Dedifferentiated amniotic fluid mesenchymal stem cell (primary cell): ENCODE results near the gene TRIM47.
"Not testable (repeated sequence)": the region's sequence is repeated elsewhere in the genome, so short reads cannot be mapped to it uniquely, and the experiment has no call there.

Experiments used
- DNase-seq: peaks from one replicate; pipeline ENCODE4 v3.0.0-alpha.2; 2016; ENCODE audit errors: extremely low spot score

Gene TRIM47

DNA sequence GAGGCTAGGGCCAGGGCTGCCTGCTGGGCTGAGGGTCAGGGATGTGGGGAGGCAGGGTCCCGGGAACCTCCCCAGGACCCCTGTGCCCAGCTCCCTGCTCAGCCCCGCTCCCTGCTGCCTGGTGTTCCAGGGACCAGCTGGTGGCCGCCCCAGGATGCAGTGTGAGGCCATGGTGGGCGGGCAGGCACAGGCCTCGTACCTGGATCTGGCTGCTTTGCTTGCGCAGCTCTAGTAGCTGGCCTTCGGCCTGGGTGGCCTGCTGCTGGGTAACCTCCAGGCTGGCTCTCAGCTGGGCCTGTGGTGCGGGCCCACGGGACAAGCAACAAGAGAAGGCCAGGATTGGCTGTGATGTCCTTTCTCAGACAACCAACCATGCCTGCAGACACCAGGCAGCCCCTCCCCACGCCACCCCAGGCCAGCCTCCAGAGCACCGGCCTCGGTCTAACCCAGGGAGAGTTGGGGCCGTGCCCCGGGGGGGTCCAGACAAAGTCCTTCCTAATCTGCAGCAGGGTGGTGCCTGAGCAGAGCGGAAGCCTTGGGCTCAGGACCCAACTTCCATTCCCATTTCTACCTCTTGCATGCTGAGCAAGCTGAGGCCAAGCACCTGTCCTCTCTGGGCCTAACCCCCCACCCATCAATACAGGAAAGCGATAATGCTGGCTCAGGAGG is 14.3 kb upstream of the TRIM47 start:
- DNase-seq = no peak

DNA sequence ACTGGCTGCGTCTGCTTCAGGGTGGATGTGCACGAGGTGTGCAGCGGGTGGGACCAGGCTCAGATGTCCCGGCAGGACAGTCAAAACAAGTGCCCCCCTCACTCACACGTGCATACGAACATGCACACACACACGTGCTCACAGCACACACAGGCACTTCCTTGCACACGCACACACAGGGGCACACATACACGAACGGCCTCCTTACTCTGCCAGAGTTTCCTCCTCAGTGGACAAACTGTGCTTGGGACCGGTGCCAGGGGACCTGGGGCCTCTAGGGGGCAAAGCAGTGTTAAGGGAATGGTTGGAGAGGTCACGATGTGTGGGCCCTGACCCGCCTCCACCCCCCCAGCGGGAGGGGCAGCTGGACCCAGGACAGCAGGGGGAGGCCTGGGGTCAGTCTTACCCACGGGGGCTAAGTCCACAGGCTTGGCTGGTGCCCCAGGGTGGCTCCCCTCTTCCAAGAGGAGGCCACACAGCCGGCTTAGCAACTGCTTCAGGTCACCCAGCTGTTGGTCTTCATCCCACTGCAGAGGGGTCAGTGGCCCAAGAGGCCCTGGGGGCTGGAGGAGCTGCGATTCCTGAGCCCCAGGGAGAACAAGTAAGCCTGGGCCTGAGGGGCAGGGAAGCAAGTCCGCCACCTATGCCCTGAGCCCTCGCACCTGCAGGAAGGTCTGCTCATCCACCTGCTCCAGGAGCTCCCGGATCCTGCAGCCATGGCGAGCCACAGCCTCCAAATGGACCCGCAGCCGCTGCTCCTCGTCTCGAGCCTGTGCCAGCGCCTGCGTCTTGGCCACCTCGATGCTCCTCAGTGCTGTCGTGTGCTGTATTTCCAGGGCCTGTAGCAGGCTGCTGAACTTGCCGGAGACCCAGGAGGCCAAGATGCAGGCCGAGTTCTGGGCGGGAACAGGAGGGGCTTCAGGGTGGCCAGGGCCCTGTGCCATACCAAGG is 13.5 kb upstream of the TRIM47 start:
- DNase-seq = no peak

DNA sequence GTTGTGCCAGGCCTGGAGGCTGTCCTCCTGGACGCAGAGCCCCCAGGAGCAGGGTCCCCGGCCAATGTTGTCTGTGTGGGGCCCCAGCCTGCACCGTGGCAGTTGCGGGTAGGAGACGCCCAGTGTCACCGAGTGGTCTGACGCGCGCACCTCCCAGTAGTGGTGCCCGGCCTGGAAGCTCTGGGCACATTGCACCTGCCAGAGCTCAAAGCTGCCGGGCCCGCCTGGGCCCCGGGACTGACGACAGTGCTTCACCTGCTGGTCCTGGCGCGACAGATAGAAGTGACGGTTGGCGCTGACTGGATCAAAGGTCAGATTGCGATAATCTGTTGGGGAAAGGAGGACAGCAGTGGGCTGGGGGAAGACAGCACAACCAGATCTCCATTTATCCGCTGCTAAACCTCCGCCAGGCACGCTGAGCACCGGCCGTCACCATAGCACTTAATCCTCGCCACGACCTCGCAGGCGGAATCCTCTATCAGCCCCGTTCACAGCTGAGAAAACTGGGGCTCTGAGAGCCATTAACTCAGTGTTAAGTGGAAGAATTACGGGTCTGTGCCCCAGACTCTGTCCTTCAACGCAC is 12.7 kb upstream of the TRIM47 start:
- DNase-seq = no peak

DNA sequence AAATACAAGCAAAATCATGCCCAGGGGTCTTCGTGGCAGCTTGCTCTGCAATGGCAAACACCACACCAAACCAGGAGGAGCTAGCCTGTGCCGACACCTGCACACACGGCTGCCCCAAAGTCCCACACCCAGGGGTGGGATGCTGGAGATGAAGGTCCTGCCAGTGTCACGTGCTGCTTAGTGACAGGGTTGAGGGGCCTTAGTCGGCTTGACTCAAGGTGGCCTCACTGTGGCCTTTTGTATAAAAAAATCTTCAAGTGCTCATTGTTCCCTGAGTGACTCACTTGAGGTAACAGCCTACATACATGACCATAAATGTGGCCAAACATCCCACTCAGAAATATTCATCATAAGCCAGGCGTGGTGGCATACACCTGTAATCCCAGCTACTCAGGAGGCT is 11.1 kb upstream of the TRIM47 start:
- DNase-seq = no peak

GRCh38 chr17:75888484-75888883 is 10.1 kb upstream of the TRIM47 start:
- no peak for DNase-seq

- not testable (repeated sequence) for DNase-seq
Observed at GRCh38 chr17:75885860-75886259, 7.5 kb upstream of the TRIM47 start.

DNA sequence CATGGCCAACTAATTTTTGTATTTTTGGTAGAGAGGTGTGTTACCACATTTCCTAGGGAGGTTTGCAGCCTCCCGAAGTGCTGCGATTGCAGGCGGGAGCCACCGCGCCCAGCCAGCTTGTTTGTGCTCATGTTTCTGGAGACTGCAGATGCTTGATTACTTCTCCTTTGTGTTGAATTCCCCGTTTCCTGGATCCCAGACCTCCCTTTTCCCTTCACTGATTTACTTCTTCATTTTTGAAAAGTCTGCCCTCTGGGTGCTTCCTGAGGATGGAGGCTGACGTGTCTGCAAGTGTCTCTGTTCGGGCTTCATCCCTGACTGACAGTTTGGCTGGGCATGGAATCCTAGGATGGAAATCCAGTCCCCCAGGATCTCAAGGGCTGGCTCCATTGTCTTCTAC is 7.0 kb upstream of the TRIM47 start:
- DNase-seq = no peak

- DNase-seq = no peak
Observed at GRCh38 chr17:75881678-75882454, 3.5 kb upstream of the TRIM47 start.

DNA sequence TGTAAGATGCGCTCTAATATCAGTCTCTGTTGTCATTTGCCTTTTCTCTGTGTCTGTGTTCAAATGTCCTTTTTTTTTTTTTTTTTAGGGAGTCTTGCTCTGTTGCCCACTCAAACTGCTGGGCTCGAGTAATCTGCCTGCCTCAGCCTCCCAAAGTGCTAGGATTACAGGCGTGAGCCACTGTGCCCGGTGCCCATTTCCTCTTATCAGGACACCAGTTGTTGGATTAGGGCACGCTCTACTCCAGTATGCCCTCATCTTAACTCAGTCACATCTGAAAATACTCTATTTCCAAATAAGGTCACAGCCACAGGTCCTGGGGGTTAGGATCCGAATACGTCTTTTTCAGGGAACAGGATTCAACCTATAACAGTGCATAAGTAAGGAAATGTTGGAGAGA is 1.9 kb upstream of the TRIM47 start:
- DNase-seq = no peak

DNA sequence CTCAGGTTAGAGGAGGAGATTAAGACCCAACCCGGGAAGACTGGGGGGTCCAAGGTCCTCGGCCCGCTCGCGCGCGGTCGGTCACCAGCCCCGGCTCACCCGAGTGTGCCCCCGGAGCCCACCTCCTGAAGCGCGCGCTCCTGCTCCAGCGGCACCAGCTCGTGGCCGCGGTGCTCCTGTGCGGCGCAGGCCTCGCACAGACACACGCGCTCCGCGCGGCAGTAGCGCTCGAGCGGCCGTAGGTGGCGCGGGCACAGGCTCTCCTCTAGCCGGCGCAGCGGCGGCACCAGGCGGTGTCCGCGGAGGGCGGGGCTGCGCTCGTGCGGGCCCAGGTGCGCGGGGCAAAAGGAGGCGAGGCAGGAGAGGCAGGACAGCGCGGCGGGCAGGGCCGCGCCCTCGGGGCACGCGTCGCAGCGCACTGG is 618 bp downstream of the TRIM47 start:
- DNase-seq = no peak

- peak; percentile 94 for DNase-seq
Observed at GRCh38 chr17:75876938-75877751, 1.2 kb downstream of the TRIM47 start.

DNA sequence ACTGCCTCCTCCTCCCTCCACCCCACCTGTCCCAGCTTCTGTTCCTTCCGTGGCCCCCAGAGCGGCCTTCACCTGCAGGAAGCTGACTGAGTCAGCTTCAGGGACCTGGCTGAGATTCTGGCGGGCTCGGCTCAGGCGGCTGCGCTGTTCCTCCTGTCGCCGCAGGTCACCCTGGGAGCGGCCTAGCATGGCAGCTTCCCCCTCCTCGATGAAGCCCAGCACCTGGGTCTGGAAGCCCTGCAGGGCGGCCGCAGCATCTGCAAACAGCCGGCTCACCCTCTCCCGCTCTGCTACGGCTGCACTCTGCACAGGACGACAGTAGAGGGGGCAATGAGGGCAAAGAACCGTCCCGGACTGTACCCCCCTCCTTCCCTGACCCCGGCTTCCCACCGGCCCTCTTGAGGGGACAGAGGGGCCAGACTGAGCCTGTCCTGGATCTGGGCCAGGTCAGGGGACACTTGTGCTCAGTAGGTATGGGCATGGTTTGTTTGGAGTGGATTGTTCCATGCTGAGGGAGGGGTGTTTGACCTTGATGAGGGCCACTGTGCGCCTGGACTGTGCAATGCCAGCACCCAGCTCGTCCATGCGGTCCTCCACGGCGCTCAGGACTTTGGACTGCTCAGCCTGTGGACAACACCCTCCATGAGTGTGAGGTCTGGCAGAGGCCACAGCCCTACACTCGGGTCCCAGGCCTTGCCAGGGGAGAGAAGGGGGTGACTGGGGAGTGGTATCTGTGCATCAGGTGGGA is 2.0 kb downstream of the TRIM47 start:
- no peak for DNase-seq

GRCh38 chr17:75875940-75876189 is 2.5 kb downstream of the TRIM47 start:
- DNase-seq = no peak

GRCh38 chr17:75875182-75875939 is 3.0 kb downstream of the TRIM47 start:
- DNase-seq = no peak

- no peak for DNase-seq
Observed at GRCh38 chr17:75874323-75875181, 3.8 kb downstream of the TRIM47 start.

DNA sequence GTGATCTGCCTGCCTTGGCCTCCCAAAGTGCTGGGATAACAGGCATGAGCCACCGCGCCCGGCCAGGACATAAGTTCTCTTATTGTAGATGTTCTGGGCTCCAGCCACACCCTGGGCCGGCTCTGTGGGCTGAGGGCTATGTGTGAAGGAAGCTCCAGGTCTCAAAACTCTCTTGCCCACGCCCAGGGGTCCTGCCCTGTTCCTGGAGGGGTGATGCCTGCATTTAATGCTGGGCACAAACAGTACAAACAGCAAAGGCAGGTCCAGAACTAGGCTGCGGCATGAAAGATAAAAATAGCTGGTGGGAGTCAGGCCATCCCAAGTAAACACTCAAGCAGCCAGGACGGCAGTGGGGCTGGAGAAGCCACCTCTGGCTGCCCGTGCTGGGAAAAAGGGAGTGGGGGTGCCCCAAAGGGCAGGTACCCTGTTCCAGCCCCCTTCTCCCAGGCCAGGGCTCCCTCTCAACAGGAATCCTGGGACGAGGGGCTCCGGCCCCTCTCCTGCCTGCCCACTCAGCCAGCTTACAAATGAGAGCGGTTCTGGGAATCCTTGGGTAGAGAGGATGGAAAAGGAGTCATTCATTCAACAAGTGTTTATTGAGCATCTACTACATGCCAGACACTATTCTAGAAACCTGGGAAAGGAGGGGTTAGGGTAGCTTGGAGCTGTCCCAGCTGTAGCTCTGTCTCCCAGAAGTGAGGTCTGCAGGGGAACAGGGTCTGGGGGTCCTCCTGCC is 4.6 kb downstream of the TRIM47 start:
- DNase-seq = no peak

- DNase-seq = peak; percentile 86
Observed at GRCh38 chr17:75872434-75873351, 5.7 kb downstream of the TRIM47 start.
